Measurements from ENCODE around the gene HAUS8.
"Not testable (repeated sequence)": the region's sequence is repeated elsewhere in the genome, so short reads cannot be mapped to it uniquely, and the experiment has no call there.

Gene HAUS8

GRCh38 chr19:17035842-17036424 is 39.3 kb downstream of the HAUS8 start:
- no peak for DNase-seq (ENCODE audit: low spot score)

GRCh38 chr19:17031741-17032140 is 43.5 kb downstream of the HAUS8 start:
- DNase-seq (ENCODE audit: low spot score): no peak

GRCh38 chr19:17027535-17027975 is 47.7 kb downstream of the HAUS8 start:
- no peak for DNase-seq (ENCODE audit: low spot score)

GRCh38 chr19:17026706-17027534 is 48.3 kb downstream of the HAUS8 start, which contains the start of gene CPAMD8:
CPAMD8 (minus strand) TSS chr19:17026810; CDS start chr19:17026642, 168 bp downstream.
- no peak for DNase-seq (ENCODE audit: low spot score)

- no peak for DNase-seq (ENCODE audit: low spot score)
Measured at GRCh38 chr19:17025991-17026658, 49.1 kb downstream of the HAUS8 start.

GRCh38 chr19:17025361-17025760 is 49.9 kb downstream of the HAUS8 start:
- no peak for DNase-seq (ENCODE audit: low spot score)

- not testable (repeated sequence) for DNase-seq (ENCODE audit: low spot score)
Measured at GRCh38 chr19:17024941-17025340, 50.3 kb downstream of the HAUS8 start.

GRCh38 chr19:17023805-17024204 is 51.4 kb downstream of the HAUS8 start:
- DNase-seq (ENCODE audit: low spot score): no peak

GRCh38 chr19:17022738-17023137 is 52.5 kb downstream of the HAUS8 start:
- no peak for DNase-seq (ENCODE audit: low spot score)

- DNase-seq (ENCODE audit: low spot score): no peak
Measured at GRCh38 chr19:17021793-17022590, 53.3 kb downstream of the HAUS8 start.

- no peak for DNase-seq (ENCODE audit: low spot score)
Measured at GRCh38 chr19:17021328-17021727, 53.9 kb downstream of the HAUS8 start.

GRCh38 chr19:17020823-17021222 is 54.4 kb downstream of the HAUS8 start:
- DNase-seq (ENCODE audit: low spot score): no peak

- no peak for DNase-seq (ENCODE audit: low spot score)
Measured at GRCh38 chr19:17020385-17020784, 54.9 kb downstream of the HAUS8 start.

- not testable (repeated sequence) for DNase-seq (ENCODE audit: low spot score)
Measured at GRCh38 chr19:17014212-17014861, 60.9 kb downstream of the HAUS8 start.

GRCh38 chr19:17011485-17011884 is 63.8 kb downstream of the HAUS8 start:
- DNase-seq (ENCODE audit: low spot score): no peak

GRCh38 chr19:17006579-17006978 is 68.7 kb downstream of the HAUS8 start:
- no peak for DNase-seq (ENCODE audit: low spot score)

- no peak for DNase-seq (ENCODE audit: low spot score)
Measured at GRCh38 chr19:17005000-17005399, 70.3 kb downstream of the HAUS8 start.

GRCh38 chr19:17004386-17004785 is 70.9 kb downstream of the HAUS8 start:
- no peak for DNase-seq (ENCODE audit: low spot score)

GRCh38 chr19:17002455-17002854 is 72.8 kb downstream of the HAUS8 start:
- no peak for DNase-seq (ENCODE audit: low spot score)

- DNase-seq (ENCODE audit: low spot score): no peak
Measured at GRCh38 chr19:17001603-17002183, 73.6 kb downstream of the HAUS8 start.

Data from hematopoietic multipotent progenitor cell treated with erythropoietin and hydrocortisone succinate and interleukin-3 and kit ligand, for 15 days (in vitro differentiated cells).